Measurements from ENCODE around the gene TMEM270.

The TMEM270 gene

GRCh38 chr7:73899731-73900142, 38.8 kb downstream of the TMEM270 start:
- no peak overlapping the region for H3K27ac Mint-ChIP-seq

GRCh38 chr7:73900286-73900685, 39.3 kb downstream of the TMEM270 start:
- no peak overlapping the region for H3K4me3 Mint-ChIP-seq
- no peak overlapping the region for H3K27ac Mint-ChIP-seq
- TF ChIP-seq CTCF (IDR thresholded peaks at IDR 0.05) = no peak
- H3K27me3 Mint-ChIP-seq (ENCODE audit: low read depth, poor library complexity) = peaks cover 21% of the 10 kb centered on the region
- peaks cover 8% of the 10 kb centered on the region for H3K4me1 Mint-ChIP-seq
- H3K9me3 Mint-ChIP-seq = peaks cover 26% of the 10 kb centered on the region
- no peak for DNase-seq
- peaks cover 6% of the 10 kb centered on the region for H3K36me3 Mint-ChIP-seq (ENCODE audit: low read depth)

More at GRCh38 chr7:73899731-73900142, 38.8 kb downstream of the TMEM270 start:
- H3K4me3 Mint-ChIP-seq = no peak overlapping the region
- DNase-seq = no peak
- H3K4me1 Mint-ChIP-seq = peaks cover 10% of the 10 kb centered on the region
- no peak for TF ChIP-seq CTCF (IDR thresholded peaks at IDR 0.05)
- peaks cover 27% of the 10 kb centered on the region for H3K9me3 Mint-ChIP-seq
- peaks cover 6% of the 10 kb centered on the region for H3K36me3 Mint-ChIP-seq (ENCODE audit: low read depth)
- H3K27me3 Mint-ChIP-seq (ENCODE audit: low read depth, poor library complexity) = peaks cover 21% of the 10 kb centered on the region

DNA sequence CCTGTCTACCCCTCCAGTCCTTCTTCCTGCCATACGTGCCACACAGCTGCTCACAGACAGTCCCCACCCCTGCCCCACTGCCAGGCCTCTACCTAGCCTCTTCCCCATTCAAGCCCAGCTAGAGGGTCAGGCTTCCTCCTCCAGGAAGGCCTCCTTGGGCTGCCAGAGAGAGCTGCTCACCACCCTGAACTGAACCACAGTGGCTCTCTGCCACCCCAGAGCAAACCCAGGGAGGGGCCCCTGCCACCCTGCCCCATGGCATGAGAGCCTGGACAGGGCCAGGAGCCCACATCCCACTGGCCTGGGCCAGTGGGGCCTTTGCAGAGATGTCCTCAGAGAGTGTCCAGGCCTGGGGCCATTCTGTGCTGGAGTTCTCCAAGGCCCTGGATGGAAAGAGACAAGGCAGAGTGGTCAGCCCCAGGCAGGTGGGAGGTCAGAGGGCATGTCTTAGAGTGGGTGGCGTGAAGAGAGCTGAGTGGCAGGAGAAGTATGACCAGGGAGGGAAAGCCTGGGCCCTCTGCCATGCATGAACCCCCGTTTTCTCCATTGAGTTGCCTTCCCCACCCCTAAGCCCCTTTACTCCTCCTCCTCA, 40.4 kb downstream of the TMEM270 start:
- H3K36me3 Mint-ChIP-seq (ENCODE audit: low read depth) = no peaks in the 10 kb centered on the region
- peaks cover 16% of the 10 kb centered on the region for H3K9me3 Mint-ChIP-seq
- DNase-seq = no peak
- TF ChIP-seq CTCF (IDR thresholded peaks at IDR 0.05) = no peak
- H3K4me3 Mint-ChIP-seq = no peak overlapping the region
- H3K27me3 Mint-ChIP-seq (ENCODE audit: low read depth, poor library complexity) = peaks cover 21% of the 10 kb centered on the region
- H3K4me1 Mint-ChIP-seq = peaks cover 8% of the 10 kb centered on the region
- H3K27ac Mint-ChIP-seq = no peak overlapping the region

GRCh38 chr7:73901823-73902597, 41.1 kb downstream of the TMEM270 start:
- DNase-seq = no peak
- Mint-ChIP-seq H3K36me3 (ENCODE audit: low read depth) (no peaks in the 10 kb centered on the region), H3K4me3 (no peak overlapping the region), H3K4me1 (peaks cover 11% of the 10 kb centered on the region), H3K9me3 (peaks cover 9% of the 10 kb centered on the region), H3K27ac (no peak overlapping the region), H3K27me3 (ENCODE audit: low read depth, poor library complexity) (peaks cover 17% of the 10 kb centered on the region)
- no peak for TF ChIP-seq CTCF (IDR thresholded peaks at IDR 0.05)

GRCh38 chr7:73903321-73904218, 42.6 kb downstream of the TMEM270 start:
- no peak overlapping the region for H3K4me3 Mint-ChIP-seq
- DNase-seq = no peak
- H3K27ac Mint-ChIP-seq = no peak overlapping the region
- no peak for TF ChIP-seq CTCF (IDR thresholded peaks at IDR 0.05)
- H3K4me1 Mint-ChIP-seq = peaks cover 19% of the 10 kb centered on the region
- H3K9me3 Mint-ChIP-seq = no peaks in the 10 kb centered on the region
- H3K27me3 Mint-ChIP-seq (ENCODE audit: low read depth, poor library complexity) = peaks cover 12% of the 10 kb centered on the region
- H3K36me3 Mint-ChIP-seq (ENCODE audit: low read depth) = no peaks in the 10 kb centered on the region
